Spleen (tissue), 11 donors: ENCODE measurements around the gene KRT73. TPM values are rescaled to one million over a fixed set of nuclear protein-coding genes. Genes with fewer than 3 reads are reported as not detected.
A peak's percentile ranks its signal among the peaks of the same experiment; 100 is the strongest.

ENCODE experiments used
- DNase-seq: peaks from one replicate; pipeline ENCODE4 v3.0.0-alpha.2; 2020
- H3K27ac ChIP-seq, 8 donors: fragments of 200-600 bp; sonication (generic) in 7 of 8; 1 replicate in 4 of 8; 2 replicates in 4 of 8; pipeline versions ENCODE4 v1.5.0 to v1.8.0; 2016 to 2021; ENCODE audit warnings: inconsistent platforms in 4 of 8, mild to moderate bottlenecking in 4 of 8, moderate library complexity in 1 of 8
- H3K27me3 ChIP-seq, 7 donors: fragments of 200-600 bp; sonication (generic) in 6 of 7; replicated peaks in 1 of 7; 1 replicate in 4 of 7; 2 replicates in 3 of 7; pipeline versions ENCODE4 v1.5.0 to v1.8.0; 2016 to 2021; ENCODE audit warnings: inconsistent platforms in 3 of 7, mild to moderate bottlenecking in 1 of 7
- H3K36me3 ChIP-seq, 6 donors: fragments of 200-600 bp; sonication (generic) in 5 of 6; 1 replicate in 4 of 6; 2 replicates in 2 of 6; pipeline versions ENCODE4 v1.5.0 to v1.8.0; 2016 to 2021; ENCODE audit warnings: inconsistent platforms in 2 of 6
- H3K4me1 ChIP-seq, 6 donors: fragments of 200-600 bp; sonication (generic) in 5 of 6; 1 replicate in 3 of 6; 2 replicates in 3 of 6; pipeline versions ENCODE4 v1.5.0 to v1.8.0; 2016 to 2021; ENCODE audit warnings: inconsistent platforms in 3 of 6
- H3K4me3 ChIP-seq, 8 donors: fragments of 200-600 bp; sonication (generic) in 7 of 8; 1 replicate in 4 of 8; 2 replicates in 4 of 8; pipeline versions ENCODE4 v1.5.0 to v1.8.0; 2016 to 2021; ENCODE audit warnings: inconsistent platforms in 4 of 8, mild to moderate bottlenecking in 4 of 8, moderate library complexity in 2 of 8
- H3K9me3 ChIP-seq, 8 donors: fragments of 200-600 bp; sonication (generic) in 7 of 8; 1 replicate in 4 of 8; 2 replicates in 4 of 8; pipeline versions ENCODE4 v1.5.0 to v1.8.0; 2016 to 2021; ENCODE audit warnings: inconsistent platforms in 4 of 8
- CTCF ChIP-seq, 11 experiments: fragments of 200-600 bp in 7 of 11; fragments of 450-650 bp in 4 of 11; sonication (generic) in 4 of 11; IDR thresholded peaks in 8 of 11; conservative IDR thresholded peaks in 3 of 11; 1 replicate in 7 of 11; 2 replicates in 4 of 11; pipeline versions ENCODE4 v1.4.0 to v1.8.0; 2016 to 2021; ENCODE audit warnings: antibody characterized with exemption in 11 of 11, inconsistent platforms in 4 of 11, mild to moderate bottlenecking in 1 of 11
- POLR2A ChIP-seq, 3 donors: fragments of 450-650 bp; IDR thresholded peaks; one replicate each; pipeline ENCODE4 v1.5.1; 2017; ENCODE audit warnings: antibody characterized with exemption in 3 of 3, mild to moderate bottlenecking in 1 of 3
- POLR2AphosphoS5 ChIP-seq, 3 donors: sonication (generic); formaldehyde crosslinking; IDR thresholded peaks; one replicate each; pipeline ENCODE4 v1.5.1; 2017; ENCODE audit warnings: antibody characterized with exemption in 3 of 3
- WGBS, 5 donors: extraction: QIAGEN DNeasy Blood & Tissue Kit in 3 of 5; methylation state at CpG; one replicate each; pipeline versions ENCODE4 v1.1.5 to v1.1.7; 2013 to 2018; 5-methylcytosine and 5-hydroxymethylcytosine counted together
- intact Hi-C: fragments of 100-400 bp; cut with DNase I; formaldehyde crosslinking; loops from one replicate; pipeline ENCODE4 v1.15.0; 2023; ENCODE audit warnings: low total_unique reads
- polyA plus RNA-seq, 3 donors: library from polyadenylated mRNA; stranded (reverse); fragments of 200-250 nt; gene quantifications; one replicate each; pipeline ENCODE4 v1.2.1, GENCODE V29; 2013
- total RNA-seq, 7 donors: library from RNA; depleted of rRNA in 3 of 7; stranded (reverse); fragments of >200 nt in 3 of 7; fragmentation: NEBNext Ultra II Directional in 4 of 7; extraction: Animal tissue kit (Norgen Biotek cat#: 25700) in 4 of 7; gene quantifications; one replicate each; pipeline versions ENCODE4 v1.1.0 to v1.2.1, GENCODE V29; 2016 to 2021
- donor health status: healthy with polysubstance abuse.
- donor health status: DM: no; HTN: no; CAD: no; lungs with moderate emphysema.
- donor health status: DM: no; HTN: no; CAD: no.
- donor health status: Bipolar disorder and iron deficiency.
- donor health status: healthy.
- donor health status: DM: no; HTN: no; CAD: no.
- donor health status: DM: yes; HTN: yes; CAD: no.

Gene KRT73
- total and polyA plus RNA-seq, 10 donors = 0.04 to 1.4 (median 0.36) TPM

- no peak for TF ChIP-seq POLR2AphosphoS5 (IDR thresholded peaks at IDR 0.05)
- TF ChIP-seq POLR2A (IDR thresholded peaks at IDR 0.05) = no peak
- no peak for TF ChIP-seq CTCF (IDR thresholded peaks at IDR 0.05 in 8 of 11, conservative IDR thresholded peaks at IDR 0.05 in 3 of 11)
- intact Hi-C loops = no loop called here
- WGBS, 5 donors = 75 to 92% (median 87%) methylated on average over 9 to 10 of the region's 10 CpGs
Measured at GRCh38 chr12:52570511-52570910, 47.8 kb downstream of the KRT73 start.

GRCh38 chr12:52568111-52568510 lies 50.2 kb downstream of the KRT73 start:
- TF ChIP-seq POLR2A (IDR thresholded peaks at IDR 0.05) = no peak
- no peak for TF ChIP-seq CTCF (IDR thresholded peaks at IDR 0.05 in 8 of 11, conservative IDR thresholded peaks at IDR 0.05 in 3 of 11)
- no peak for TF ChIP-seq POLR2AphosphoS5 (IDR thresholded peaks at IDR 0.05)
- Histone ChIP-seq H3K4me1 (no peaks in the 10 kb centered on the region), H3K9me3 (no peaks in the 10 kb centered on the region), H3K27me3 (peaks cover 0 to 48% (median 0%) of the 10 kb centered on the region in 7 donors), H3K36me3 (no peaks in the 10 kb centered on the region), H3K27ac (no peak overlapping the region), H3K4me3 (no peak overlapping the region)
- intact Hi-C loops = no loop called here
- no peak for DNase-seq
- WGBS, 5 donors = 87 to 97% (median 95%) methylated on average over 12 of the region's 12 CpGs

More at GRCh38 chr12:52570511-52570910, 47.8 kb downstream of the KRT73 start:
- H3K36me3 ChIP-seq = no peaks in the 10 kb centered on the region
- H3K27ac ChIP-seq = no peak overlapping the region
- H3K4me3 ChIP-seq = no peak overlapping the region
- H3K9me3 ChIP-seq = no peaks in the 10 kb centered on the region
- peak; percentile 61 for DNase-seq
- H3K4me1 ChIP-seq = no peaks in the 10 kb centered on the region
- peaks cover 0 to 49% (median 0%) of the 10 kb centered on the region in 7 donors for H3K27me3 ChIP-seq

GRCh38 chr12:52566847-52567291 lies 51.5 kb downstream of the KRT73 start:
- Histone ChIP-seq H3K4me3 (no peak overlapping the region), H3K9me3 (no peaks in the 10 kb centered on the region), H3K27ac (peak overlapping the region in 1 of 8 donors; percentile 38), H3K27me3 (peaks cover 0 to 50% (median 0%) of the 10 kb centered on the region in 7 donors), H3K36me3 (no peaks in the 10 kb centered on the region), H3K4me1 (no peaks in the 10 kb centered on the region)
- intact Hi-C loops = no loop called here
- DNase-seq = peak; percentile 83
- TF ChIP-seq POLR2AphosphoS5 (IDR thresholded peaks at IDR 0.05) = peak in 2 of 3 donors; percentile 25 to 36
- TF ChIP-seq CTCF (IDR thresholded peaks at IDR 0.05 in 8 of 11, conservative IDR thresholded peaks at IDR 0.05 in 3 of 11) = no peak
- 73 to 81% (median 74%) methylated on average over 7 to 8 of the region's 8 CpGs for whole genome bisulfite sequencing, 5 donors

GRCh38 chr12:52564582-52564981 lies 53.8 kb downstream of the KRT73 start:
- no peaks in the 10 kb centered on the region for H3K36me3 ChIP-seq
- TF ChIP-seq POLR2AphosphoS5 (IDR thresholded peaks at IDR 0.05) (no peak), CTCF (IDR thresholded peaks at IDR 0.05 in 8 of 11, conservative IDR thresholded peaks at IDR 0.05 in 3 of 11) (no peak), POLR2A (IDR thresholded peaks at IDR 0.05) (no peak)
- intact Hi-C loops = no loop called here
- H3K4me3 ChIP-seq = no peak overlapping the region
- H3K4me1 ChIP-seq = no peaks in the 10 kb centered on the region
- H3K9me3 ChIP-seq = no peaks in the 10 kb centered on the region
- H3K27ac ChIP-seq = no peak overlapping the region
- 27 to 70% (median 50%) methylated on average over 1 of the region's 1 CpG for WGBS, 5 donors
- H3K27me3 ChIP-seq = peaks cover 0 to 43% (median 0%) of the 10 kb centered on the region in 7 donors
- DNase-seq = no peak
